MM.1S (cell line): Measurements from ENCODE around the gene HMGB2.
A peak's percentile ranks its signal among the peaks of the same experiment; 100 is the strongest.

ENCODE experiments used
- DNase-seq: peaks from one replicate; pipeline ENCODE4 v3.0.0-alpha.2; 2015
- H2AFZ ChIP-seq: fragments of 300-600 bp; sonication (generic); 2 replicates; pipeline ENCODE4 v1.6.0; 2016; ENCODE audit warnings: antibody characterized with exemption, low read length
- H3F3A ChIP-seq: fragments of 300-600 bp; sonication (generic); 2 replicates; pipeline ENCODE4 v1.6.1; 2016; ENCODE audit warnings: mild to moderate bottlenecking, antibody characterized with exemption, low read length, moderate library complexity, mixed read lengths; ENCODE audit not compliant: insufficient read depth
- H3K27ac ChIP-seq: fragments of 300-600 bp; sonication (generic); 2 replicates; pipeline ENCODE4 v1.5.1; 2016; ENCODE audit warnings: mild to moderate bottlenecking, low read length
- H3K27me3 ChIP-seq: fragments of 300-600 bp; sonication (generic); replicated peaks from 2 replicates; pipeline ENCODE4 v1.6.0; 2016; ENCODE audit warnings: low read length; ENCODE audit not compliant: insufficient read depth
- H3K36me3 ChIP-seq: fragments of 300-600 bp; sonication (generic); replicated peaks from 2 replicates; pipeline ENCODE4 v1.6.1; 2016; ENCODE audit warnings: mild to moderate bottlenecking, low read length, mixed read lengths; ENCODE audit not compliant: insufficient read depth
- H3K4me1 ChIP-seq: fragments of 300-600 bp; sonication (generic); 2 replicates; pipeline ENCODE4 v1.6.1; 2016; ENCODE audit warnings: low read length, mixed read lengths
- H3K4me2 ChIP-seq: fragments of 300-600 bp; sonication (generic); 2 replicates; pipeline ENCODE4 v1.6.0; 2016; ENCODE audit warnings: low read depth, low read length
- H3K4me3 ChIP-seq: fragments of 300-600 bp; sonication (generic); 2 replicates; pipeline ENCODE4 v1.5.1; 2016; ENCODE audit warnings: low read length, mixed read lengths
- H3K79me2 ChIP-seq: fragments of 300-600 bp; sonication (generic); 2 replicates; pipeline ENCODE4 v1.6.1; 2016; ENCODE audit warnings: mixed run types, low read length, mixed read lengths
- H3K9ac ChIP-seq: fragments of 300-600 bp; sonication (generic); 2 replicates; pipeline ENCODE4 v1.6.1; 2016; ENCODE audit warnings: low read length, mixed read lengths
- H3K9me2 ChIP-seq: fragments of 300-600 bp; sonication (generic); replicated peaks from 2 replicates; pipeline ENCODE4 v1.6.1; 2016; ENCODE audit warnings: mild to moderate bottlenecking, low read length, mixed read lengths; ENCODE audit not compliant: insufficient read depth
- H3K9me3 ChIP-seq: fragments of 300-600 bp; sonication (generic); replicated peaks from 2 replicates; pipeline ENCODE4 v1.6.1; 2016; ENCODE audit warnings: mild to moderate bottlenecking, low read length, mixed read lengths; ENCODE audit not compliant: insufficient read depth
- H4K20me1 ChIP-seq: fragments of 300-600 bp; sonication (generic); 2 replicates; pipeline ENCODE4 v1.6.1; 2016; ENCODE audit warnings: mild to moderate bottlenecking, low read length, moderate library complexity, mixed read lengths; ENCODE audit not compliant: insufficient read depth
- CTCF ChIP-seq: fragments of 300-600 bp; sonication (generic); IDR thresholded peaks from 2 replicates; pipeline ENCODE4 v1.5.1; 2016; ENCODE audit warnings: antibody characterized with exemption, low read length, mixed read lengths
- EZH2 ChIP-seq: fragments of 300-600 bp; sonication (generic); optimal IDR thresholded peaks from 2 replicates; pipeline ENCODE3; 2017; ENCODE audit warnings: low read depth, mild to moderate bottlenecking, antibody characterized with exemption, low read length, mixed read lengths
- EZH2phosphoT487 ChIP-seq: fragments of 300-600 bp; sonication (generic); IDR thresholded peaks from 2 replicates; pipeline ENCODE4 v1.6.1; 2018; ENCODE audit warnings: antibody characterized with exemption, low read length

HMGB2 gene

GRCh38 chr4:173333658-173334084 is 487 bp downstream of the HMGB2 start:
- H3K79me2 ChIP-seq, result peaks cover 37% of the 10 kb centered on the region
- peaks cover 10% of the 10 kb centered on the region; the same call in 1 of the 2 replicates for H3K4me1 ChIP-seq
- no peaks in the 10 kb centered on the region for H3K9me3 ChIP-seq
- H2AFZ ChIP-seq, result peak overlapping the region; percentile 62
- H3K27me3 ChIP-seq, result no peaks in the 10 kb centered on the region
- H4K20me1 ChIP-seq, result peaks cover 9% of the 10 kb centered on the region; the same call in 1 of the 2 replicates
- DNase-seq, result peak; percentile 46
- H3F3A ChIP-seq, result peaks cover 40% of the 10 kb centered on the region
- H3K27ac ChIP-seq, result peak overlapping the region; percentile 98
- peak overlapping the region; percentile 79 for H3K4me2 ChIP-seq
- H3K36me3 ChIP-seq, result peaks cover 16% of the 10 kb centered on the region; the same call in 1 of the 2 replicates
- H3K9ac ChIP-seq, result peak overlapping the region; percentile 100
- peak overlapping the region; percentile 99 for H3K4me3 ChIP-seq
- no peaks in the 10 kb centered on the region for H3K9me2 ChIP-seq
- TF ChIP-seq CTCF, result no peak
- no peak for TF ChIP-seq EZH2phosphoT487
- no peak for TF ChIP-seq EZH2

GRCh38 chr4:173332963-173333657 is 1.0 kb downstream of the HMGB2 start:
- Histone ChIP-seq H3F3A (peaks cover 40% of the 10 kb centered on the region), H3K4me3 (peak overlapping the region; percentile 99), H2AFZ (no peak overlapping the region), H3K79me2 (peaks cover 37% of the 10 kb centered on the region), H3K4me2 (peak overlapping the region; percentile 79), H3K4me1 (peaks cover 10% of the 10 kb centered on the region; the same call in 1 of the 2 replicates), H3K9ac (peak overlapping the region; percentile 100), H3K9me2 (no peaks in the 10 kb centered on the region), H3K9me3 (no peaks in the 10 kb centered on the region), H3K27me3 (no peaks in the 10 kb centered on the region), H3K27ac (peak overlapping the region; percentile 98; the same call in 1 of the 2 replicates), H4K20me1 (peaks cover 9% of the 10 kb centered on the region; the same call in 1 of the 2 replicates), H3K36me3 (peaks cover 16% of the 10 kb centered on the region; the same call in 1 of the 2 replicates)
- TF ChIP-seq EZH2phosphoT487 (no peak), EZH2 (no peak), CTCF (no peak)
- DNase-seq, result peak; percentile 25

- no peak for TF ChIP-seq CTCF
- TF ChIP-seq EZH2phosphoT487, result no peak
- no peak for TF ChIP-seq EZH2
- Histone ChIP-seq H3K79me2 (peaks cover 37% of the 10 kb centered on the region), H3F3A (peaks cover 47% of the 10 kb centered on the region), H4K20me1 (peaks cover 9% of the 10 kb centered on the region; the same call in 1 of the 2 replicates), H3K9ac (peak overlapping the region; percentile 100; the same call in 1 of the 2 replicates), H3K36me3 (peaks cover 19% of the 10 kb centered on the region; the same call in 1 of the 2 replicates), H3K4me1 (peaks cover 10% of the 10 kb centered on the region; the same call in 1 of the 2 replicates), H2AFZ (no peak overlapping the region), H3K4me2 (peak overlapping the region; percentile 79), H3K9me2 (no peaks in the 10 kb centered on the region), H3K27ac (no peak overlapping the region; the same call in 1 of the 2 replicates), H3K9me3 (no peaks in the 10 kb centered on the region), H3K4me3 (peak overlapping the region; percentile 99), H3K27me3 (no peaks in the 10 kb centered on the region)
- peak; percentile 23 for DNase-seq
Measured at GRCh38 chr4:173332021-173332487, 2.1 kb downstream of the HMGB2 start.
